T-helper 2 cell treated with Interferon-gamma antibody and Interleukin-4, amounts not matched to agents 100 ng/mL and 5 ng/mL, for 36 hours (primary cell): ENCODE data around the gene DLG2. TPM values are rescaled to one million over a fixed set of nuclear protein-coding genes. Genes with fewer than 3 reads are reported as not detected.

Experiments used
- intact Hi-C: fragments of 100-400 bp; cut with micrococcal nuclease; formaldehyde crosslinking; loops from one replicate; pipeline ENCODE4 v1.15.1; 2023
- total RNA-seq: library from RNA; stranded (reverse); gene quantifications from 2 replicates; pipeline ENCODE4 v1.2.3, GENCODE V29; 2022

The DLG2 gene
- total RNA-seq, 1 donor from 2014 or later: 1.0 TPM

- intact Hi-C loops: no loop called here
These were observed 1654.6 kb downstream of the DLG2 start for GRCh38 chr11:83972536-83972935.

GRCh38 chr11:83971063-83971462 lies 1656.1 kb downstream of the DLG2 start:
- intact Hi-C loops: no loop called here

- intact Hi-C loops: no loop called here
These were observed 1657.0 kb downstream of the DLG2 start for GRCh38 chr11:83970061-83970671.

- intact Hi-C loops: no loop called here
These were observed 1669.9 kb downstream of the DLG2 start for GRCh38 chr11:83957038-83957900.

- intact Hi-C loops: no loop called here
These were observed 1670.9 kb downstream of the DLG2 start for GRCh38 chr11:83956119-83956697.

GRCh38 chr11:83954780-83955179 lies 1672.4 kb downstream of the DLG2 start:
- intact Hi-C loops: no loop called here

GRCh38 chr11:83951521-83951920 lies 1675.6 kb downstream of the DLG2 start:
- intact Hi-C loops: no loop called here

- intact Hi-C loops: no loop called here
These were observed 1678.9 kb downstream of the DLG2 start for GRCh38 chr11:83948200-83948599.

GRCh38 chr11:83945976-83946375 lies 1681.2 kb downstream of the DLG2 start:
- intact Hi-C loops: no loop called here

GRCh38 chr11:83941050-83941449 lies 1686.1 kb downstream of the DLG2 start:
- intact Hi-C loops: no loop called here

GRCh38 chr11:83938148-83938547 lies 1689.0 kb downstream of the DLG2 start:
- intact Hi-C loops: no loop called here

GRCh38 chr11:83933008-83933407 lies 1694.1 kb downstream of the DLG2 start:
- intact Hi-C loops: no loop called here

- intact Hi-C loops: no loop called here
These were observed 1699.7 kb downstream of the DLG2 start for GRCh38 chr11:83927422-83927821.

GRCh38 chr11:83924795-83925542 lies 1702.2 kb downstream of the DLG2 start:
- intact Hi-C loops: no loop called here

- intact Hi-C loops: no loop called here
These were observed 1703.2 kb downstream of the DLG2 start for GRCh38 chr11:83923961-83924360.

GRCh38 chr11:83922953-83923352 lies 1704.2 kb downstream of the DLG2 start:
- intact Hi-C loops: no loop called here

GRCh38 chr11:83922318-83922717 lies 1704.8 kb downstream of the DLG2 start:
- intact Hi-C loops: no loop called here

- intact Hi-C loops: no loop called here
These were observed 1705.5 kb downstream of the DLG2 start for GRCh38 chr11:83921447-83922192.

GRCh38 chr11:83918476-83918875 lies 1708.7 kb downstream of the DLG2 start:
- intact Hi-C loops: no loop called here

- intact Hi-C loops: no loop called here
These were observed 1712.1 kb downstream of the DLG2 start for GRCh38 chr11:83914995-83915394.
